SK-N-MC (cell line): ENCODE results near the gene CPEB1.

Source experiments
- DNase-seq: peaks from one replicate; pipeline ENCODE4 v3.0.0-alpha.2; 2011; ENCODE audit warnings: low read depth, low spot score
- H3K27ac ChIP-seq: fragments of 200-600 bp; sonication (generic); 2 replicates; pipeline ENCODE4 v1.5.1; 2016; ENCODE audit warnings: mixed run types
- H3K36me3 ChIP-seq: fragments of 200-600 bp; sonication (generic); 2 replicates; pipeline ENCODE4 v1.6.1; 2017; ENCODE audit warnings: antibody characterized with exemption, low read length, mixed read lengths; ENCODE audit not compliant: insufficient read depth
- H3K4me3 ChIP-seq: fragments of 200-600 bp; sonication (generic); 2 replicates; pipeline ENCODE4 v1.5.1; 2016
- H3K9ac ChIP-seq: fragments of 200-600 bp; sonication (generic); 2 replicates; pipeline ENCODE4 v1.8.0; 2017; ENCODE audit warnings: mixed run types, mixed read lengths; ENCODE audit not compliant: insufficient read length
- H3K9me3 ChIP-seq: fragments of 200-600 bp; sonication (generic); 2 replicates; pipeline ENCODE4 v1.6.1; 2017; ENCODE audit warnings: low read depth, mild to moderate bottlenecking, antibody characterized with exemption, low read length, moderate library complexity, mixed read lengths
- EZH2 ChIP-seq: fragments of 200-600 bp; sonication (generic); IDR thresholded peaks from one replicate; pipeline ENCODE4 v1.6.1; 2017; ENCODE audit warnings: antibody characterized with exemption
- FOXP2 ChIP-seq: optimal IDR thresholded peaks from 2 replicates; pipeline ENCODE3; 2011; ENCODE audit warnings: mild to moderate bottlenecking, moderate library complexity; ENCODE audit not compliant: insufficient read depth; ENCODE audit errors: extremely low read length, control extremely low read depth
- POLR2AphosphoS5 ChIP-seq: IDR thresholded peaks from 2 replicates; pipeline ENCODE4 v1.6.1; 2012; ENCODE audit warnings: mild to moderate bottlenecking, low read depth, low read length, borderline replicate concordance

The CPEB1 gene

GRCh38 chr15:82570721-82571508 is 76.2 kb downstream of the CPEB1 start:
- no peak for DNase-seq
- no peak overlapping the region for H3K27ac ChIP-seq
- no peak overlapping the region for H3K9ac ChIP-seq
- TF ChIP-seq POLR2AphosphoS5 (no peak), EZH2 (no peak), FOXP2 (no peak)
- no peaks in the 10 kb centered on the region for H3K36me3 ChIP-seq
- H3K4me3 ChIP-seq, result no peak overlapping the region
- no peaks in the 10 kb centered on the region for H3K9me3 ChIP-seq

GRCh38 chr15:82569834-82570233 is 77.3 kb downstream of the CPEB1 start:
- DNase-seq, result no peak
- H3K9me3 ChIP-seq, result no peaks in the 10 kb centered on the region
- no peak overlapping the region for H3K4me3 ChIP-seq
- TF ChIP-seq FOXP2 (no peak), EZH2 (no peak), POLR2AphosphoS5 (no peak)
- no peak overlapping the region for H3K9ac ChIP-seq
- no peak overlapping the region for H3K27ac ChIP-seq
- no peaks in the 10 kb centered on the region for H3K36me3 ChIP-seq

GRCh38 chr15:82568986-82569385 is 78.2 kb downstream of the CPEB1 start:
- H3K36me3 ChIP-seq, result no peaks in the 10 kb centered on the region
- TF ChIP-seq POLR2AphosphoS5 (no peak), FOXP2 (no peak), EZH2 (no peak)
- no peaks in the 10 kb centered on the region for H3K9me3 ChIP-seq
- no peak overlapping the region for H3K9ac ChIP-seq
- H3K4me3 ChIP-seq, result no peak overlapping the region
- no peak for DNase-seq
- no peak overlapping the region for H3K27ac ChIP-seq

GRCh38 chr15:82567661-82568060 is 79.5 kb downstream of the CPEB1 start:
- H3K27ac ChIP-seq, result no peak overlapping the region
- TF ChIP-seq FOXP2 (no peak), EZH2 (no peak), POLR2AphosphoS5 (no peak)
- no peak overlapping the region for H3K9ac ChIP-seq
- no peaks in the 10 kb centered on the region for H3K36me3 ChIP-seq
- H3K9me3 ChIP-seq, result no peaks in the 10 kb centered on the region
- H3K4me3 ChIP-seq, result no peak overlapping the region
- DNase-seq, result no peak

- Histone ChIP-seq H3K4me3 (no peak overlapping the region), H3K27ac (no peak overlapping the region), H3K36me3 (no peaks in the 10 kb centered on the region), H3K9ac (no peak overlapping the region), H3K9me3 (no peaks in the 10 kb centered on the region)
- TF ChIP-seq EZH2 (no peak), FOXP2 (no peak), POLR2AphosphoS5 (no peak)
- no peak for DNase-seq
Observed at GRCh38 chr15:82566690-82567089, 80.5 kb downstream of the CPEB1 start.

- TF ChIP-seq FOXP2 (no peak), POLR2AphosphoS5 (no peak), EZH2 (no peak)
- no peaks in the 10 kb centered on the region for H3K9me3 ChIP-seq
- no peaks in the 10 kb centered on the region for H3K36me3 ChIP-seq
- DNase-seq, result no peak
- no peak overlapping the region for H3K4me3 ChIP-seq
- H3K27ac ChIP-seq, result no peak overlapping the region
- H3K9ac ChIP-seq, result no peak overlapping the region
Observed at GRCh38 chr15:82558502-82558901, 88.7 kb downstream of the CPEB1 start.

GRCh38 chr15:82556315-82557035 is 90.7 kb downstream of the CPEB1 start:
- no peak for DNase-seq
- H3K27ac ChIP-seq, result no peak overlapping the region
- no peak overlapping the region for H3K9ac ChIP-seq
- no peaks in the 10 kb centered on the region for H3K36me3 ChIP-seq
- no peaks in the 10 kb centered on the region for H3K9me3 ChIP-seq
- H3K4me3 ChIP-seq, result no peak overlapping the region
- no peak for TF ChIP-seq FOXP2
- no peak for TF ChIP-seq EZH2
- no peak for TF ChIP-seq POLR2AphosphoS5

GRCh38 chr15:82554849-82555248 is 92.3 kb downstream of the CPEB1 start:
- H3K4me3 ChIP-seq, result no peak overlapping the region
- H3K9ac ChIP-seq, result no peak overlapping the region
- TF ChIP-seq EZH2 (no peak), FOXP2 (no peak), POLR2AphosphoS5 (no peak)
- H3K27ac ChIP-seq, result no peak overlapping the region
- H3K36me3 ChIP-seq, result no peaks in the 10 kb centered on the region
- no peaks in the 10 kb centered on the region for H3K9me3 ChIP-seq
- no peak for DNase-seq

- Histone ChIP-seq H3K9ac (no peak overlapping the region), H3K36me3 (no peaks in the 10 kb centered on the region), H3K27ac (no peak overlapping the region), H3K9me3 (no peaks in the 10 kb centered on the region), H3K4me3 (no peak overlapping the region)
- TF ChIP-seq EZH2 (no peak), POLR2AphosphoS5 (no peak), FOXP2 (no peak)
- DNase-seq, result no peak
Observed at GRCh38 chr15:82554351-82554750, 92.8 kb downstream of the CPEB1 start.
